Femur (tissue), 1 donor: ENCODE data around the gene WNT11.

ENCODE experiments used
- DNase-seq: peaks from one replicate; pipeline ENCODE4 v3.0.0-alpha.2; 2017

The WNT11 gene

DNA sequence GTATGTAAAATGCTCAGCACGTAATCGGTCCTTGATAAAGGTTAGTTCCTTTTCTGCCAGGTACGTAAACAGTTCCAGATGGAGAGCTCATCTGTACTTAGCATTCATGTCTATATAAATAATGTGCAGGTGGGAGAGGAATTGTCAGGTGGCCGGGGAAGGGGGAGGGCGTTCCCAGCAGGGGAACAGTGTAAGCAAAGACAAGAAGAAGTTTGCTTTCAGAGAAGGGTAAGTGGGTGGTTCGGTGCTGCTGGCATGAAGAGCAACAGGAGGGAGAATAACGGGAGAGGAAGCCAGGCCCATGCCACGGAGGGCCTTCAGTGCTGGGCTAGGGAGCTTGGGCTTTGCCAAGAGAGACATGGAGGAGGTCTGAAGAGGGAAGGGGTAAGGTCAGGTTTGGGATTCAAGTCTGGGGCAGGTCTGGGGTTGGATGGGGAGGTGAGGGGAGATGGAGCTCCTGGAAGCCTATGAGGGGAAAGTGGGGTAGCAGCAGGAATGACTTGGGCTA, 11.4 kb upstream of the WNT11 start:
- DNase-seq = no peak

DNA sequence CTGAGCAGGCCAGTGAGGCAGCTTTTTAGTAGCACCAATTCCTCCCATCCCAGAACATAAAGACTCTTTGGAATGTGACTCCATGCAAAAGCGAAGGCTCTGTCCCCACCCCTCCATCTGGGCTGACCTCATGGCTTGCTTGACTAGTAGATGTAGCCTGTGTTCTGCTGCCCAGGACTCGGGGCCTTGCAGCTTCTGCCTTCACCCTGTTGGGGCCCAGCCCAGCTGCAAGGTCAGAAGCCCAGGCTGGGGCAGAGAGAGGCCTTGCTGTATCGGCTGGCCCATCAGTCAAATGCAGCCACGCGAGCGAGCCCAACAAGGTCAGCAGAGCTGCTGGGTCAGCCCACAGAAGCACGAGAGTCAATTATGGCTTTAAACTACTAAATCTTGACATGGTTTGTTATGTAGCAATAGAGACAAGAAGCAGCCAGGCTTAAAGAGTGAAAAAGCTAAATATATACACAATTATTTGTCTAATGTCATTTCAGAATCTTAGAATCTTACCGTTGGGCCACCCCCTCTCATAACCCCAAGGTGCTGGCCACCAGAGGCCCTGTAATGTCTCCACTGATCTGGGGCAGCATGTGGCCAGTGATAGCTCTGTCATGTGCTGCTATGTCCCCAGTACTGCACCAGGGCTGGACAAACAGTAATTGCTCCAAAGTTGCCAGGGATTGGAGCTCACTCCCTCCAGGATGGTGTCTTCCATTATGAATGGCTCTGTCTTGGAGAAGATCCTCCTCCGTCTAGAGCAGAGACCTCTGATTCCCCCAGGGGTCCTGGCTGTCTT, 10.4 kb upstream of the WNT11 start:
- DNase-seq = no peak

DNA sequence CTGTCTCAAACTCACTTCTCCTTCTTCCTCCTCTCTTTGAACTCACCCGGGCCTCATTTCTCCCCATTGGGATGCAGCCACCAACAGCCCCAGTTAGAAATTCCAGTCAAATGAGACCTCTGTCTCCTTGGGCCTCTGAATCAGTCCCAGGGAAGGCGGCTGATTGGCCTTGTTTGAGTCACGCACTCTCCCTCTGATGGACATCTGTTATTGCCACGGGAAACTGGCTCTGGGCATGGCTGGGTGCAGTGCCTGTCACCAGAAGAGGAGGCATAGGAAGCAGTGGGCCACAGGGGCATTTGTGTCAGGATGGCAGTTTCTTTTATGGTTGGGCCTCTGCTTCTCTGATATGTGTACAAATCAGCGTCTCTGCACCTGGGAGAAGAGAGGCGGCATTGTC, 9.6 kb upstream of the WNT11 start:
- DNase-seq = no peak

GRCh38 chr11:76214968-76215548, 8.8 kb upstream of the WNT11 start:
- DNase-seq = no peak

- DNase-seq = no peak
These were observed 7.9 kb upstream of the WNT11 start for GRCh38 chr11:76214186-76214585.

- no peak for DNase-seq
These were observed 6.1 kb upstream of the WNT11 start for GRCh38 chr11:76212086-76213035.

DNA sequence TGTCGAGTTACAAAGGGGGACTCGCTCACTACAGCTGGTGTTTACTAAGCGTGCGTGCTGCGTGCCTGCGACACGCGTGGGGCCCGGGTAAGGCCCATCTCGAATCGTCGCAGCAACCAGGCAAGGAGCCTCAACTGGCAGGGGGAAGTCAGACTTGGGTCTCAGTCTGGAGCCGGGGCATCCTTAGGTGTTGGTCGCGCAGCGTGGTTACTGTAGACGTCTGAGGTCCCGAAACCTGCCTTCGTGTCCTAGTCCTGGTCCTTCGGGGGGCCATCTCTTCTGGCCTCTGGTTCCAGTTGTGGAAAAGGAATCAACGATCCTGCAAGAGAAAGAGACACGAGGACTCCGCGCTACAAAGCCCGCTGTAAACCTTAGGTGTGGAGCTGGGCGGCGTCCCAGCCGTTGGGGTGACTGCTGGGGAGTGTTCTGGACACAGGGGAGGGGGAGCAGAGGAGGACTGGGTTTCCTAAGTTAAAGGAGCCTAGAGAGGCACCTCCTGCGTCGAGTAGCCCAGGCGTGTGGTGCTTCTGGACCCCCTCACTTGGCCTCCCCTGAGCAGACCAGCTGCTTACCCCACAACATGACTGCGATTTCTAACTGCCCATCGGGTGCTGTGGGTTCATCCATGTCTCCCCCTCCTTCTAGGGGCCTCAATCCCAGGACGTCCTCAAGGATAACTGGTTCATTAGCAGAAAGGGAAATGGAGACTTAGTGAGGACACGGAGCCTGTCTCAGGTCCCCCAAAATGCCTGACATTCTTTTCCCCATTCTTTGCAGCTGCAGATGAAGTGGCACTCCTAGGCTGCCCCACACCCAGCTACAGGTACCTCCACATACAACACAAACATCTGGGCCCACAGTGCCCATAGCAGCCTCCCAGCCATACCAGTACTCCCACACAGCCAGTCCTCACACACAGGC, 4.9 kb upstream of the WNT11 start:
- DNase-seq = no peak

GRCh38 chr11:76209973-76210930, 4.0 kb upstream of the WNT11 start:
- peak; percentile 87 for DNase-seq

DNA sequence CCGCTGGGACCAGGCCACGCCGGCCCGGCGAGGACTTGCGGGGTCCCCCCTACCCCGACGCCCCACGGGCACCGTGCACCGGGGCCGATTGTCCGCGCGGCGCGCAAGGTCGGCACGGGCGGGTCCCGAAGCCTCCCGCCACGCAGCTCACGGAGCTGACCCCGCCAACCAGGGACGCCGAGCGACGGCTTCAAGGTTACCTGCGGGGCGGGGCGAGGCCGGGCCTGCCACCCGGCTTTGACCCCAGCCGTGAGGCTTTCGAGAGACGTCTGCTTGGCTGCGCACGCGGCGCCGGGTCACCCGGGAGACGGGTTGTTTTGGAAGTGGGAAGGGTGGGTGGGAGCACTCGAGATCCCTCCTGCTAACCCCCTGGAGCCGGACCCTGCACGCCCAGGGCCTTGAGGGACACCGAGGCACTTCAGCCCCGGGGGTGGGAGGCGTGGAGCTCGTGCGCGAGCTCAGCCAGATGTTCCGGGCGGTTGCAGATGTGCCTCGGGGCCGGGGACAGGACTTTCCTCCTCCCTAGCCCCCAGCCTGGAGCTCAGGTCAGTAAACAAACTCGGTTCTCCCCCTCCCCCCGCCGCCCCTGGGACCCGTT, 3.2 kb upstream of the WNT11 start:
- peak; percentile 47 for DNase-seq

DNA sequence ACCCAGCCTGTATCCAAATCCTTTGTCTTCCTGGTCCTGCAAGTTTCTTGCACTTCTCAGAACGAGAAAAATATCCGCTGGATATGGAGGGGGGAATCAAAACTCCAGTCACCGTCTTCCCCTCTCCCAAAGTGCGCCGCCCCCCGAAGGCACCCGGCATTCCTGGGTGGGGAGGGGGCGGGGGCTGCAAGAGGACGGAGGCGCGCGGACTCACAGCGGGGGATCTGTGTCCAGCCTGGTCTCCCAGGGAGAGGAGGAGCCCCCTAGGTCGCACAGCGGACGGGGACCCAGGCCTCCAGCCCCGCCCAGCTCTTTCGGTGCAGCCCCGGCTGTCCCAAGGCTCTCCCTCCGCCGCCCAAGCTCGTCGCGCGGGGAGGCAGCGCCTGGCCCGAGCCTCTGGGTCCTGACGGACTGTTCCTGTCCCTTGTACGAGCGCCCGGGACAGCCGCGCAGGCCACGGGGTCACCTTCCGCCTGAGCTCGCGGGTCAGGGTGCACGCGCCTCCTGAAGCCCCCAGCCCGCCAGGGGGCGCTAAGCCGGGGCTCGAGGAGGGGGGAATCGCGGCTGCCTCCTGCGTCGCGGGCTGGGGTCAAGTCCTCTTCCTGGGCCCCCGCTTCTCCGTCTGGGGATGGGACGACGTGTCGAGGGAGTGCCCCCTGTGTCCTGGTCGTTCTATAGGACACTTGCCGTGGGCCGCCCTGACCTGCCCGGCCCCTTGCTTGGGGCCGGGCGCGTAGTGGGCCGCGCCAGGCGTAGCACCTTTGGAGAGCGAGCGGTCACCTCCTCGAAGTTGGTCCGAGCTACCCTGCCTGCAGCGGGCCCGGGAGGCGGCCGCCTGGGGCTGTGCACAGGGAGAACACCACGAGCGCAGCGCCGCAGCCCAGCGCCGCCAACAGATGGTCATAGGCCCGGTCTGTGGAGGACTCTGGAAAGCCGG, 2.4 kb upstream of the WNT11 start:
- DNase-seq = peak; percentile 82

DNA sequence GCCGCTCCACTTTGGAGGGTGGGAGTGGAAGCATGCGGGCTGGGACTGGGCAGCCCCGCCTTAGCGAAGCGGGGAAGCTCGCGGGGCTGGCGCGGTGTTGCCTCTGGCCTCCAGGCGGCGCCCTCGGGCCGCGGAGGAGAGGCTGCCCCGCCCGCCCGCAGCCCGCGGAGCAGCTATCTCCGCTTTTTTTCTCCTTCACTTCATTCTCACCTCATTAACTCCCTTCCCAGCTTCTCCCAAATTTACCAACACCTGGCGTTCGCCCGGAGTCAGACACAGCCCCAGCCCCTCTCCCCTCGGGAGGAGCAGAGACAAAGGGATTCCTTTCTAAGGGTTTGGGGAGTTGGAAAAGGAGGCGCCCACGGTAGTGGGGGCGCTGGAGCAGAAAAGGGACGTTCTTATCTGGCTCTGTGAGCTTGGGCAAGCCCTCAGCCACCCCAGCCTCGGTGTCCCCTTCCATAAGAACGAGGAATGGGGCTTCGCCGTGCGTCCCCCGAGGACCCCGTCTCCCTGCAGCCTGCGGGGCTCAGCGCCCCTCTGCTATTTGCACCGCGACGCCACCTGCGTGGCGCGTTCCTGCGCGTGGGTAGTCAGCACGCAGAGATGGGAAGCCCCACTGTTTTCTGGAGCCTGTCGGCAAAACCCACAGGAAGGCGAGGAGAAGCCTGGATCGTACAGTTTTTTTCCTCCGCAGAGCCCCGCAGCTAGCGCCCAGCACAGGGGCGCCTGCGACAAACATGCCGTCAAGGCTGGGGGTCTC, 1.5 kb upstream of the WNT11 start:
- DNase-seq = peak; percentile 82

GRCh38 chr11:76206077-76206326, 300 bp downstream of the WNT11 start:
- no peak for DNase-seq

DNA sequence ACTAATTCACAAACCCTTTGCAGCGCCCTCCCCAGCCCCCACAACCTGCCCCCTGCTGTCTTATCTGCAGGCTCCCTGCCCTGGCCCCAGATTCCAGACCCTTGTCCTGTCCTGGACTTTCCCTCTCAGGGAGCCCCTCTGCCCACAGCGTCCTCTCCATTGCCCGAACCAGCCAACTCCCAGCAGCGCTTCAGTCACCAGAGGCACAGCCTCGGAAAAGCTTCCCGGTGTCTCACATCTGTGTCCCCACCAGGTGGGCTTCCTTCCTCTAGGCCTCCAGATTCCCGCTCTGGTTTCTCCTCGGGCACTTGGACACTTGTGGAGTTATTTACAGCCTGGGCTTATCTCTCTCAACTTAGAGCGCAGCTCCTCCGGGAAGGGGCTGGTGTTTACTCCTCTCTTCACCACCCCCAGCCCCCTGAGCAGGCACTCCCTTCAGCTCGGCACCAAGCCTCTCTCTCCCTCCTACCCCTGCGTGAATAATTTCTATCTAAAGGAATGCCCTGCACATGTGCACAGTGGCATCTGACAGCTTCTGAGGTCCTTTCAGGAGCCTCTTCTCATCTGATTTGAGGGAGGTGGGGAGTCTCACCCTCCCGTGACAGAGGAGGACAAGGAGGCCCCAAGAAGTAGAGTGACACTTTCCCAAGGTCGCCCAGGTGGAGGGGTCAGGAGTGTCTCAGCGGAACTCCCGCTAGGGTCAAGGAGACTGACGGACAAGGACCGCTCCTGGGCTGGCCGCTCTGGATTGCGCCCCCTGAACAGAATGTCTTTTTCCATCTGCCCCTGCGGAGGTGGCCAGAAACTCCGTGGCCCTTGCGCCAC, 838 bp downstream of the WNT11 start:
- DNase-seq = no peak

DNA sequence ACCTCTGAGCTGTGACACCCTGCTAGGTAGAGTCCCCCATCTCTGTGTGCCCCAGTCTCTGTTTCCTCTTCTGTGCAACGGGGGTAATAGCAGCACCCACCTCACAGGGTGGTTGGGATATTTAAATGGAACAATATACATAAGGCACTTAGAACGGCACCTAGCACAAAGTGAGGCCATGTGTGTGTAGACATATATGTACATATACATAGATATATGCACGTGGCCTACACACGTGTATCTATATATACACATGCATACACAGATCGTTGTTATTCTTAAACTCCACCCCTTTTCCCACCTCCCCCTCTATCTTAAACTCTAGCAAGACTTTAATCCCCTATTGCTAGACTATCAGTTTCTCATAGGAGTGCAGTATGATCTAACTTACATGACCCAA, 2.4 kb downstream of the WNT11 start:
- no peak for DNase-seq

GRCh38 chr11:76203131-76203925, 3.0 kb downstream of the WNT11 start:
- no peak for DNase-seq

DNA sequence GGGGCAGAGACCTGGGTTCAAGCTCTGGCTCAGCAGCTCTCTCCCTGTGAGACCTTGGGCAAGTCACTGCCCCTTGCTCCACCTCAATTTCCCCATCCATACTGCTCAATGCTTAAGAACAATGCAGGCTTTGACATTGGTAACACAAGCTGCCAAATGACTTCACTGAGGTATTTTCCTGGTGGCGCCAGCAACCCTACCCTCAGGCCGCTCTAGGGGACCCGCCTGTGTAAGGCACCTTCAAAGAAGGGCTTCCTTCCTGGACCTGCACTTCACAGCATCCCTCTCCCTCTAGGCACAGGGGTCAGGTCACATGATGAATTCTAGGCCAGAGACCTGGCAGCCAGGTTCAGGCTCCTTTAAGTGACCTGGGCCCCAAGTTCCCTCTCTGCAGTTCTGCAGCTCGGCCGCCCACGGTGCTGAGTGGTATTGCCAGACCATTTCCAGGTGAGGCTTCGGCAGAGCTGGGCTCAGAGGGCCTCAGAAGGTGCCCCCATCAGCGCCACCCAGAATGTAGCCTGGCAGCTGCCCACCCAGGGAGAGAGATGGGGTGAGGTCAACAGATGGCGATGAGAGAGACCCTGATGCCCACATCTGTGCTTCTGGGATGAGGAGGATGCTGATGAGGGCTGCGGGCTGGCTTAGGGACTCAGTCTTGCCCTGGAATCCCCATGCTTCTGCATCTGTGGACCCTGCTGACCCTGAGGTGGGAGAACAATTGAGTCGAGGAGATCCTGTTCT, 4.5 kb downstream of the WNT11 start:
- no peak for DNase-seq
